MCF 10A (cell line): ENCODE results near the gene RAB1B. TPM values are rescaled to one million over a fixed set of nuclear protein-coding genes. Genes with fewer than 3 reads are reported as not detected.

Source experiments
- BruUV-seq: library from RNA; stranded (reverse); fragments of 400-500 nt; replicated peaks from 2 replicates; lab custom pipeline; 2021; lab: Mats Ljungman, UMichigan
- CTCF ChIA-PET: fragments of 300-600 bp; sonication (Branson Sonifier 250); formaldehyde crosslinking; extraction: SDS; loops from one replicate; lab custom pipeline; 2021; ENCODE audit warnings: antibody characterized with exemption, inconsistent platforms; lab: Yijun Ruan, JAX
- POLR2A ChIA-PET: fragments of 300-600, 350-650 bp; sonication (Branson Sonifier 250); formaldehyde crosslinking; extraction: SDS; loops from one replicate; lab custom pipeline; 2020; ENCODE audit warnings: antibody characterized with exemption, inconsistent platforms; lab: Yijun Ruan, JAX
- DNase-seq: peaks from one replicate; pipeline ENCODE4 v3.0.0-alpha.2; 2018; ENCODE audit not compliant: unreplicated experiment
- H3K27ac Mint-ChIP-seq: one replicate; pipeline ENCODE4 v1.8.0; 2022; ENCODE audit warnings: mild to moderate bottlenecking, low read depth, mixed read lengths; ENCODE audit not compliant: unreplicated experiment
- H3K27me3 Mint-ChIP-seq: one replicate; pipeline ENCODE4 v1.8.0; 2022; ENCODE audit warnings: mixed read lengths; ENCODE audit not compliant: insufficient read depth, unreplicated experiment
- H3K36me3 Mint-ChIP-seq: one replicate; pipeline ENCODE4 v1.8.0; 2022; ENCODE audit warnings: mild to moderate bottlenecking, moderate library complexity, mixed read lengths; ENCODE audit not compliant: insufficient read depth, unreplicated experiment
- H3K4me1 Mint-ChIP-seq: one replicate; pipeline ENCODE4 v1.8.0; 2022; ENCODE audit warnings: mixed read lengths; ENCODE audit not compliant: insufficient read depth, unreplicated experiment
- H3K4me3 Mint-ChIP-seq: one replicate; pipeline ENCODE4 v1.8.0; 2022; ENCODE audit warnings: mild to moderate bottlenecking, moderate library complexity, mixed read lengths; ENCODE audit not compliant: unreplicated experiment
- H3K9me3 Mint-ChIP-seq: one replicate; pipeline ENCODE4 v1.8.0; 2022; ENCODE audit warnings: mixed read lengths; ENCODE audit not compliant: unreplicated experiment
- CTCF ChIP-seq: fragments of 200-600 bp; IDR thresholded peaks from one replicate; pipeline ENCODE4 v1.8.0; 2022; ENCODE audit warnings: antibody characterized with exemption, mild to moderate bottlenecking; ENCODE audit not compliant: unreplicated experiment
- intact Hi-C: fragments of 100-400 bp; cut with micrococcal nuclease; formaldehyde crosslinking; loops from 2 replicates; pipeline ENCODE4 v1.14.1; 2022
- total RNA-seq: library from RNA; stranded (reverse); gene quantifications from 2 replicates; pipeline ENCODE4 v1.2.3, GENCODE V29; 2022

Gene RAB1B
- total RNA-seq, 1 experiment from 2014 or later, result 87.0 TPM

GRCh38 chr11:66291706-66292542 is 23.5 kb downstream of the RAB1B start, which contains the start of gene TMEM151A:
Gene TMEM151A, plus strand, starts transcription at chr11:66291894. Its CDS starts 120 bp downstream, at chr11:66292014.
- Mint-ChIP-seq H3K9me3 (no peaks in the 10 kb centered on the region), H3K27ac (no peak within 1 kb of the TSS), H3K4me3 (peak within 1 kb of the TSS; percentile 90), H3K27me3 (peaks cover 13% of the 10 kb centered on the region), H3K4me1 (peaks cover 12% of the 10 kb centered on the region), H3K36me3 (peaks cover 7% of the 10 kb centered on the region)
- BruUV-seq, result no TSS peak
- intact Hi-C loops, result no loop called here
- no peak for DNase-seq
- ChIA-PET POLR2A (interaction anchor here (1.2 kb wide), 1 partner anchor 10 kb away, joined by 3 read pairs; no protein-coding TSS in a partner anchor), CTCF (interaction anchor here (1.1 to 1.7 kb wide), 2 partner anchors 8 to 95 kb away, joined by 3 read pairs; no protein-coding TSS in a partner anchor)
- no peak for TF ChIP-seq CTCF

GRCh38 chr11:66292543-66293332 is 24.3 kb downstream of the RAB1B start:
- Mint-ChIP-seq H3K4me1 (peaks cover 12% of the 10 kb centered on the region), H3K9me3 (no peaks in the 10 kb centered on the region), H3K36me3 (peaks cover 7% of the 10 kb centered on the region), H3K27ac (no peak overlapping the region), H3K4me3 (peak overlapping the region; percentile 2), H3K27me3 (peaks cover 13% of the 10 kb centered on the region)
- POLR2A ChIA-PET, result no interaction called here
- intact Hi-C loops, result no loop called here
- BruUV-seq, result no TSS peak
- no peak for DNase-seq
- CTCF ChIA-PET, result no interaction called here
- no peak for TF ChIP-seq CTCF

- no TSS peak for BruUV-seq
- intact Hi-C loops, result no loop called here
- no peak for DNase-seq
- POLR2A ChIA-PET, result no interaction called here
- Mint-ChIP-seq H3K27me3 (peaks cover 13% of the 10 kb centered on the region), H3K36me3 (peaks cover 7% of the 10 kb centered on the region), H3K4me1 (peaks cover 12% of the 10 kb centered on the region), H3K4me3 (no peak overlapping the region), H3K9me3 (no peaks in the 10 kb centered on the region), H3K27ac (no peak overlapping the region)
- TF ChIP-seq CTCF, result no peak
- CTCF ChIA-PET, result no interaction called here
Measured at GRCh38 chr11:66293352-66293751, 24.9 kb downstream of the RAB1B start.
